ENCODE results near the gene NTMT1.

NTMT1 gene

DNA sequence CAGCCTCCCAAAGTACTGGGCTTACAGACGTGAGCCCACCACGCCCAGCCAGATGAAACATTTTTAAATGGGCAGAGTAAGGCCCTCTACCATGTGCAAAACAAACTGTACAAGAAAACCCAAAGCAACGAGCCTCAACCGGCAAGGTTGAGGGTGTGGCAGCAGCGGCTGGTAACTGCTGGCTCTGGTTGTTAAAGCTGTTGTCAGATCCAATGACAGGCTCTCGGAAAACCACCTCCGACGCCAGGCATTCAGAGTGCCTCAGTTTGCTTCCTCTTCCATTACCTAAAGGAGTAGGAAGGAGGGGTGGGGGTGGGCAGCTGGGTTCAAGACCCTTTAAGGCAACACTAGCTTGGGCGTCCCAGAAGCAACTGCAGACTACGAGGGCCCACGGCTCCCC is 18.4 kb downstream of the NTMT1 start:
- no peak overlapping the region for H3K4me3 ChIP-seq (replicated peaks in 1 of 2; ENCODE audit: low read depth in 2 of 2, low read length in 2 of 2)
- DNase-seq (ENCODE audit: low read depth in 2 of 2) = no peak
- TF ChIP-seq, protein P1, sequence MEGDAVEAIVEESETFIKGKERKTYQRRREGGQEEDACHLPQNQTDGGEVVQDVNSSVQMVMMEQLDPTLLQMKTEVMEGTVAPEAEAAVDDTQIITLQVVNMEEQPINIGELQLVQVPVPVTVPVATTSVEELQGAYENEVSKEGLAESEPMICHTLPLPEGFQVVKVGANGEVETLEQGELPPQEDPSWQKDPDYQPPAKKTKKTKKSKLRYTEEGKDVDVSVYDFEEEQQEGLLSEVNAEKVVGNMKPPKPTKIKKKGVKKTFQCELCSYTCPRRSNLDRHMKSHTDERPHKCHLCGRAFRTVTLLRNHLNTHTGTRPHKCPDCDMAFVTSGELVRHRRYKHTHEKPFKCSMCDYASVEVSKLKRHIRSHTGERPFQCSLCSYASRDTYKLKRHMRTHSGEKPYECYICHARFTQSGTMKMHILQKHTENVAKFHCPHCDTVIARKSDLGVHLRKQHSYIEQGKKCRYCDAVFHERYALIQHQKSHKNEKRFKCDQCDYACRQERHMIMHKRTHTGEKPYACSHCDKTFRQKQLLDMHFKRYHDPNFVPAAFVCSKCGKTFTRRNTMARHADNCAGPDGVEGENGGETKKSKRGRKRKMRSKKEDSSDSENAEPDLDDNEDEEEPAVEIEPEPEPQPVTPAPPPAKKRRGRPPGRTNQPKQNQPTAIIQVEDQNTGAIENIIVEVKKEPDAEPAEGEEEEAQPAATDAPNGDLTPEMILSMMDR (IDR thresholded peaks at IDR 0.05; ENCODE audit: low read depth, low read length) = no peak

DNA sequence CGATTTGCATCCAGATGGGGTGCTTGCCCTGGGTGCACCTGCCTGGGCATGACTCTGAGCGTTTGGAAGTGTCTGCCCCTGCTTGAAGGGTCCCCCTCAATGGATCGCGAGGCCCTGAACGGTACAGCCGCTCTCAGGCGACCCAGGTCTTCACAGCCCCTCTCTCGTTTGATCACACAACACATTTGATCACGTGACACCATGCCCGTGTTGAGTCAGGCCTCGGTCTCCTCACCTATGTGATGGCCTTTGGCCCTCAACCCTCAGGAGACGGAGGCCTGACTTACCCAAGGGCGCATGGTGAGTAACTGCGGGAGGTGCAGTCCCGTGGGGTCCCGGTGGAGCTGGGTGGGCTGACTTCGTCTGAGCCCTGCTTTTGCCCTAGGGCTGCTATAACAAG is 18.9 kb downstream of the NTMT1 start:
- TF ChIP-seq, protein P1 (IDR thresholded peaks at IDR 0.05; ENCODE audit: low read depth, low read length) = no peak
- no peak overlapping the region for H3K4me3 ChIP-seq (replicated peaks in 1 of 2; ENCODE audit: low read depth in 2 of 2, low read length in 2 of 2)
- no peak for DNase-seq (ENCODE audit: low read depth in 2 of 2)

DNA sequence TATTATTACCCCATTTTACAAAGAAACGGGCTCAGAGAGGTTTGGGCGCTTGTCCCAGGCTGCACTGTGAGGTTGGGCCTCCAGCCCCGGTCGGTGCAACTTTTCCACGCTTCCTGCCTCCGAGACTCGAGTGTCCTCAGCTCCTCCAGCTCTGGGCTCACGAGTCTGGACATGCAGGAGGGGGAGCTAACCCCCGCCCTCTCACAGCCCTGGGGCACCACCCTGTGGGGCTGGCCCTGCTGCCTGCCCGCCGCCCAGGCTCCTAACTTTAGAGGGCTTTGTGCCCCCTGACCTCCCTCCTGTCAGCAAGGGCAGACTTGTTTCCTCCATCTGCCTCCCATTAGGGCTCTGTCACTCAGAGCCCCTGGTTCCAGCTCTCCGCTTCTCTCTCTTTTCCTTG is 20.3 kb downstream of the NTMT1 start:
- H3K4me3 ChIP-seq (replicated peaks in 1 of 2; ENCODE audit: low read depth in 2 of 2, low read length in 2 of 2) = no peak overlapping the region
- no peak for DNase-seq (ENCODE audit: low read depth in 2 of 2)
- TF ChIP-seq, protein P1 (IDR thresholded peaks at IDR 0.05; ENCODE audit: low read depth, low read length) = no peak

DNA sequence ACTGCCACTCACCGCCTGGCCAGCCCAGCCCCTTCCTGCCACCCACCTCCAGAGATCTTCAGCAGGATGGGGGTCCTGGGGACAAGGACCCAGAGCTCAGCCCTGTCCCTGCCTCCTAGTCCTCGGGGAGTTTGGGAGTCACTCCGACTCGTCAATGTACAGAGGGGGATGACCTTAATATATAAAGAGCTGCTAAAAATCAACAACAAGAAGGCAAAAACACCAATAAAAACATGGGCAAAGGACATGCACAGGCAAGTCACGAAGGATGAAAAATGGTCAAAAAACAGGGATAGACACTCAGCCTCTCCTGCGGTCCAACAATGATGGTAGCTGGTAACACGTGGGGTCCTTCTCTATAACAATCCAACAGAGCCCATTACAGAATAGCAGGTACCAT is 20.7 kb downstream of the NTMT1 start:
- DNase-seq (ENCODE audit: low read depth in 2 of 2) = no peak
- TF ChIP-seq, protein P1 (IDR thresholded peaks at IDR 0.05; ENCODE audit: low read depth, low read length) = no peak
- no peak overlapping the region for H3K4me3 ChIP-seq (replicated peaks in 1 of 2; ENCODE audit: low read depth in 2 of 2, low read length in 2 of 2)

DNA sequence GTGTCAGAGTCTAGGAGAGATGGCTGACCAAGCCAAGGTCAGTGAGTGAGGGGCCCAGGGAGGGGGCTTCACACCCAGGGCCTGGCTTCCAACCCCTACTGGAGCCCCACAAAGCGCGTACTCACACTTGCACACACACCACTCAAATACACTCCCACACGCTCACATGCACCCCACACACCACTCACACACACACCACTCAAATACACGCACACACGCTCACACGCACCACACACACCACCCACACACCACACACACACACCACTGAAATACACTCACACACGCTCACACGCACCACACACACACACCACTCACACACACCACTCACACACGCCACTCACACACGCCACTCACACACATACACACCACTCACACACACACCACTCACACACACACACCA is 21.7 kb downstream of the NTMT1 start:
- TF ChIP-seq, protein P1 (IDR thresholded peaks at IDR 0.05; ENCODE audit: low read depth, low read length) = no peak
- H3K4me3 ChIP-seq (replicated peaks in 1 of 2; ENCODE audit: low read depth in 2 of 2, low read length in 2 of 2) = no peak overlapping the region
- no peak for DNase-seq (ENCODE audit: low read depth in 2 of 2)

DNA sequence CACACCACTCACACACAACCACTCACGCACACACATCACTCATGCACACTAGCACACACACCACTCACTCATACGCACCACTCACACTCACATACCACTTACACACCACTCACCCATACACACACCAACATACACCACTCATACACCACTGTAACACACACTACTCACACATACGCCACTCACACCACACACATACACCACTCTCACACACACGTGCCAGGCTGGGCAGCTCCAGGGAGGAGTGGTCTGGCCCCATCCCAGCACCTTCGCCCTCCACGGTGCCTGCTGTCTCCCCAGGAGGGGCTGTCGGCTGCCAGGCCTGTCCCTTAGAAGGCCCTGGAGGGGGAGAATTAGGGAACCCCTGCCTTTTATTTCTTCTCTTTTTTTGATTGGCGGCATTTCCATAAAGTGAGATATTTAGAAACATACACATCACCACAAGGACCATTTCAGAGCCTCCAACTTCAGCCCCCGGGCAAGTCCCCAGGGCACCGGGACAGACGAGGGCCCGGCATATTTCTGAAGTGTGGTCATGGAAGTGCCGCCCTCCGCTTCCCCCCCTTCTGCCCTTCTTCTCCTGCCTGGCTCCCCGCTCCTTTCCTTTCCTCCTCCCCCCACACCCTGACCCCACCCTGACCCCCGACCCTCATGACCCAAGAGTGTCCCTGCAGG is 22.3 kb downstream of the NTMT1 start:
- no peak for DNase-seq (ENCODE audit: low read depth in 2 of 2)
- TF ChIP-seq, protein P1 (IDR thresholded peaks at IDR 0.05; ENCODE audit: low read depth, low read length) = no peak
- H3K4me3 ChIP-seq (replicated peaks in 1 of 2; ENCODE audit: low read depth in 2 of 2, low read length in 2 of 2) = no peak overlapping the region

DNA sequence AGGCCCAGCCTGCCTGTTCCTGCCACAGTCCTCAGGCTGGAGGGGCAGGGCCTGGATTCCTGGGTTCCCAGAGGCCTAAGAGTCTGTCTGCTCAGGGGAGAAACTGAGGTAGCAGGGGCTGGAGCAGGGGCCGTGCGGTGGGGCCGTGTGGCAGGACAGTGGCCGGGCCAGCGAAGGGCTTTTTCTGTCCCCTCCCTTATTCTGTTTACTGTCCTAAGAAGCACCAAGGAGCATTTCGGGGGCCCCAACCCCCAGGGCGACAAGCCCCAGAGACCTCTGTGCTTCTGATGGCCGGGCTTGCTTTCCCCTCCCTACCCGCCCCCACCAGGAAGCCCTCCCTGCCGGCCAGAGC is 22.8 kb downstream of the NTMT1 start:
- TF ChIP-seq, protein P1 (IDR thresholded peaks at IDR 0.05; ENCODE audit: low read depth, low read length) = no peak
- no peak for DNase-seq (ENCODE audit: low read depth in 2 of 2)
- H3K4me3 ChIP-seq (replicated peaks in 1 of 2; ENCODE audit: low read depth in 2 of 2, low read length in 2 of 2) = no peak overlapping the region
